ENCODE data around the gene SRSF8. TPM values are rescaled to one million over a fixed set of nuclear protein-coding genes. Genes with fewer than 3 reads are reported as not detected.
A peak's percentile ranks its signal among the peaks of the same experiment; 100 is the strongest.

The SRSF8 gene
- total and polyA plus RNA-seq, 2 donors (not counting 3 experiments of a cell fraction or from before 2014, with no cell fraction given): 21.9 to 31.3 TPM

GRCh38 chr11:95086836-95087570 lies 20.3 kb downstream of the SRSF8 start:
- dilution Hi-C loops (cut with MboI; ENCODE audit: extremely low pct_ligation_motif_present, low sequenced_read_pairs): no loop called here
- CTCF ChIA-PET: interaction anchor here (8.8 kb wide), 1 partner anchor 18 kb away, joined by 91 read pairs; the partner anchor contains the start of gene SRSF8

GRCh38 chr11:95088946-95089619 lies 22.4 kb downstream of the SRSF8 start:
- dilution Hi-C loops (cut with MboI; ENCODE audit: extremely low pct_ligation_motif_present, low sequenced_read_pairs) (no loop called here), intact Hi-C loops (cut with micrococcal nuclease) (loop anchor here (1.0 to 5.0 kb wide), 4 partner anchors 19 to 698 kb away; partner anchors contain the start of gene FAM76B)
- H3K4me3 ChIP-seq (replicated peaks in 1 of 3; ENCODE audit: insufficient read depth in 1 of 3, low read depth in 1 of 3, low read length in 3 of 3): peak overlapping the region; percentile 31 to 81 (median 67)
- peak; percentile 58 for FAIRE-seq
- H3K9me1 ChIP-seq (replicated peaks; ENCODE audit: control insufficient read depth, extremely low read depth, insufficient read depth, low read length): no peaks in the 10 kb centered on the region
- H3K9ac ChIP-seq (replicated peaks; ENCODE audit: extremely low read depth, insufficient read depth, low read length): peak overlapping the region; percentile 58
- H3K9me3 ChIP-seq (replicated peaks; ENCODE audit: control insufficient read depth, insufficient read depth, low read length): no peaks in the 10 kb centered on the region
- H2AFZ ChIP-seq (ENCODE audit: low read depth, low read length): peak overlapping the region; percentile 98
- H3K79me2 ChIP-seq (ENCODE audit: control insufficient read depth, insufficient read depth, low read length): no peaks in the 10 kb centered on the region
- no peaks in the 10 kb centered on the region for H4K20me1 ChIP-seq (replicated peaks; ENCODE audit: control insufficient read depth, extremely low read depth, insufficient read depth, low read length)
- TF ChIP-seq MAX (IDR thresholded peaks at IDR 0.05; ENCODE audit: insufficient read depth, insufficient read length) (no peak), MYC (IDR thresholded peaks at IDR 0.05; ENCODE audit: low read depth, low read length) (no peak), GATA2 (IDR thresholded peaks at IDR 0.05; ENCODE audit: insufficient read depth, insufficient read length, low read depth, low read length) (no peak), POLR2AphosphoS5 (IDR thresholded peaks at IDR 0.05; ENCODE audit: insufficient read depth, low read depth, low read length) (no peak), EZH2 (IDR thresholded peaks at IDR 0.05; ENCODE audit: borderline replicate concordance, low read depth, low read length, severe bottlenecking) (no peak), POLR2A (IDR thresholded peaks at IDR 0.05; ENCODE audit: low read depth, low read length) (no peak), JUN (IDR thresholded peaks at IDR 0.05; ENCODE audit: borderline replicate concordance, insufficient read depth, insufficient read length, low read depth) (no peak), FOS (IDR thresholded peaks at IDR 0.05; ENCODE audit: borderline replicate concordance, insufficient read depth, low read length) (no peak), CTCF (IDR thresholded peaks at IDR 0.05; ENCODE audit: extremely low read depth in 1 of 2, insufficient read depth in 1 of 2, low read depth in 1 of 2, low read length in 2 of 2) (no peak)
- H3K36me3 ChIP-seq (ENCODE audit: control insufficient read depth in 2 of 2, extremely low read depth in 1 of 2, insufficient read depth in 2 of 2, low read length in 2 of 2): no peaks in the 10 kb centered on the region
- peaks cover 10% of the 10 kb centered on the region for H3K4me1 ChIP-seq (ENCODE audit: control insufficient read depth, extremely low read depth, insufficient read depth, low read length)
- POLR2A ChIA-PET: interaction anchor here (1.0 to 2.4 kb wide), 4 partner anchors 8 to 22 kb away, joined by 3 to 7 read pairs (median 4); partner anchors contain the start of gene SRSF8
- peak overlapping the region; percentile 39 for H3K27ac ChIP-seq (ENCODE audit: insufficient read depth, low read depth, low read length)
- no peak for DNase-seq (ENCODE audit: low read depth, low spot score)
- no peaks in the 10 kb centered on the region for H3K27me3 ChIP-seq (ENCODE audit: control insufficient read depth in 2 of 2, insufficient read depth in 2 of 2, low read length in 2 of 2)
- H3K4me2 ChIP-seq (ENCODE audit: insufficient read depth, low read length): peak overlapping the region; percentile 56
- BruUV-seq (replicated peaks): no TSS peak
- CTCF ChIA-PET: interaction anchor here (1.3 to 8.8 kb wide), 12 partner anchors 9 to 616 kb away, joined by 3 to 91 read pairs (median 12); partner anchors contain the start of gene SRSF8

More at GRCh38 chr11:95086836-95087570, 20.3 kb downstream of the SRSF8 start:
- Histone ChIP-seq H3K27ac (ENCODE audit: insufficient read depth, low read depth, low read length) (no peak overlapping the region), H2AFZ (ENCODE audit: low read depth, low read length) (no peak overlapping the region), H3K4me3 (replicated peaks in 1 of 3; ENCODE audit: insufficient read depth in 1 of 3, low read depth in 1 of 3, low read length in 3 of 3) (no peak overlapping the region), H3K9ac (replicated peaks; ENCODE audit: extremely low read depth, insufficient read depth, low read length) (no peak overlapping the region), H3K4me2 (ENCODE audit: insufficient read depth, low read length) (no peak overlapping the region), H3K9me3 (replicated peaks; ENCODE audit: control insufficient read depth, insufficient read depth, low read length) (no peaks in the 10 kb centered on the region), H3K9me1 (replicated peaks; ENCODE audit: control insufficient read depth, extremely low read depth, insufficient read depth, low read length) (no peaks in the 10 kb centered on the region), H3K27me3 (ENCODE audit: control insufficient read depth in 2 of 2, insufficient read depth in 2 of 2, low read length in 2 of 2) (no peaks in the 10 kb centered on the region), H4K20me1 (replicated peaks; ENCODE audit: control insufficient read depth, extremely low read depth, insufficient read depth, low read length) (no peaks in the 10 kb centered on the region), H3K4me1 (ENCODE audit: control insufficient read depth, extremely low read depth, insufficient read depth, low read length) (peaks cover 4% of the 10 kb centered on the region), H3K36me3 (ENCODE audit: control insufficient read depth in 2 of 2, extremely low read depth in 1 of 2, insufficient read depth in 2 of 2, low read length in 2 of 2) (no peaks in the 10 kb centered on the region), H3K79me2 (ENCODE audit: control insufficient read depth, insufficient read depth, low read length) (no peaks in the 10 kb centered on the region)
- FAIRE-seq (no peak), DNase-seq (ENCODE audit: low read depth, low spot score) (no peak)
- POLR2A ChIA-PET: no interaction called here
- BruUV-seq (replicated peaks): no TSS peak
- intact Hi-C loops (cut with micrococcal nuclease): loop anchor here (5.0 kb wide), 1 partner anchor 700 kb away; the partner anchor contains the start of gene FAM76B
- TF ChIP-seq JUN (IDR thresholded peaks at IDR 0.05; ENCODE audit: borderline replicate concordance, insufficient read depth, insufficient read length, low read depth): no peak
- TF ChIP-seq MYC (IDR thresholded peaks at IDR 0.05; ENCODE audit: low read depth, low read length): no peak
